MG63 (cell line): Measurements from ENCODE around the gene RNF175. TPM values are rescaled to one million over a fixed set of nuclear protein-coding genes. Genes with fewer than 3 reads are reported as not detected.

Source experiments
- DNase-seq: peaks from one replicate; pipeline ENCODE4 v3.0.0-alpha.2; 2020
- H3K27me3 ChIP-seq: fragments of 250-450 bp; sonication (Bioruptor Pico); 2 replicates; pipeline ENCODE4 v1.5.1; 2020; ENCODE audit warnings: mild to moderate bottlenecking, moderate library complexity
- H3K36me3 ChIP-seq: fragments of 250-450 bp; sonication (Bioruptor Pico); 2 replicates; pipeline ENCODE4 v1.5.1; 2020; ENCODE audit warnings: mild to moderate bottlenecking, moderate library complexity
- H3K4me3 ChIP-seq: fragments of 250-450 bp; sonication (Bioruptor Pico); 2 replicates; pipeline ENCODE4 v1.5.1; 2020; ENCODE audit warnings: mild to moderate bottlenecking, moderate library complexity
- H3K9me3 ChIP-seq: fragments of 250-450 bp; sonication (Bioruptor Pico); 2 replicates; pipeline ENCODE4 v1.5.1; 2020; ENCODE audit warnings: mild to moderate bottlenecking, moderate library complexity
- total RNA-seq: library from RNA; depleted of rRNA; stranded (reverse); fragments of >200 nt; shearing (Covaris generic); gene quantifications from 2 replicates; pipeline ENCODE4 v1.2.3, GENCODE V29; 2014; ENCODE audit warnings: low replicate concordance

Gene RNF175
- total RNA-seq, 1 experiment from 2014 or later, result 0.59 TPM

DNA sequence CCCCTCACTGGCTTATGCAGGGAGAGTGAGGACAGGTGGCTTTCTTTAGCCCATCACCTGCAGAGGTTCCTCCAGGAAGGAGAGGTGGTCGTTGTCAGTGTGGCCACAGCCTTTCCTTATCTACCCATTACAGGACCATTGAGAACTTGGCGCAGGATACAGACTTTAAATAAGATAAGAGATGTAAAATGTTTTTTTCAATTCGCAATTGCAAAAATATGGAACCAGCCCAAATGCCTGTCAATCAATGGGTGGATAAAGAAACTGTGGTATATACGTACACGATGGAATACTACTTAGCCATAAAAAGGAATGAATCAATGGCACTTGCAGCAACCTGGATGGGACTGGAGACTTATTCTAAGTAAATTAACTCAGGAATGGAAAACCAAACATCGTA lies 6.9 kb upstream of the RNF175 start:
- Histone ChIP-seq H3K27me3 (no peaks in the 10 kb centered on the region), H3K36me3 (no peaks in the 10 kb centered on the region), H3K9me3 (no peaks in the 10 kb centered on the region; the same call in 1 of the 2 replicates), H3K4me3 (no peak overlapping the region)
- DNase-seq, result no peak

DNA sequence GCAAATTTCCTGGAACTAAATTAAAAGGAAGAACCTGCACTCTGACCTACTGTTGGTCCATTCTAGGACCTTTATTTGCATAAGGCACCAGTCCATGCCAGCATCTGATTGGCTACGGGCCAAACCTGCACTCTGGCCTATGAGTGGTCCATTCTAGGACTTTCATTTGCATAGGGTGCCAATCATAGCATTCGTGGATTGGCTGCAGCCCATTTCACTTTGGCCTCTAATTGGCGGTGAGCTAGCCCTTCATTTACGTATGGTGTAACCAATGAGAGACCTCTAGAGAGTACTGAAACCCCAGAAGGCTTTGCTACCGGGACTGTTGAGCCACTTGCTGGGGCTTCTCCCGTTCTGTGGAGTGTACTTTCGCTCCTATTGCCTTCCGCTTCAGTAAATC lies 6.1 kb upstream of the RNF175 start:
- Histone ChIP-seq H3K27me3 (no peaks in the 10 kb centered on the region), H3K36me3 (no peaks in the 10 kb centered on the region), H3K4me3 (no peak overlapping the region), H3K9me3 (no peaks in the 10 kb centered on the region; the same call in 1 of the 2 replicates)
- DNase-seq, result no peak

DNA sequence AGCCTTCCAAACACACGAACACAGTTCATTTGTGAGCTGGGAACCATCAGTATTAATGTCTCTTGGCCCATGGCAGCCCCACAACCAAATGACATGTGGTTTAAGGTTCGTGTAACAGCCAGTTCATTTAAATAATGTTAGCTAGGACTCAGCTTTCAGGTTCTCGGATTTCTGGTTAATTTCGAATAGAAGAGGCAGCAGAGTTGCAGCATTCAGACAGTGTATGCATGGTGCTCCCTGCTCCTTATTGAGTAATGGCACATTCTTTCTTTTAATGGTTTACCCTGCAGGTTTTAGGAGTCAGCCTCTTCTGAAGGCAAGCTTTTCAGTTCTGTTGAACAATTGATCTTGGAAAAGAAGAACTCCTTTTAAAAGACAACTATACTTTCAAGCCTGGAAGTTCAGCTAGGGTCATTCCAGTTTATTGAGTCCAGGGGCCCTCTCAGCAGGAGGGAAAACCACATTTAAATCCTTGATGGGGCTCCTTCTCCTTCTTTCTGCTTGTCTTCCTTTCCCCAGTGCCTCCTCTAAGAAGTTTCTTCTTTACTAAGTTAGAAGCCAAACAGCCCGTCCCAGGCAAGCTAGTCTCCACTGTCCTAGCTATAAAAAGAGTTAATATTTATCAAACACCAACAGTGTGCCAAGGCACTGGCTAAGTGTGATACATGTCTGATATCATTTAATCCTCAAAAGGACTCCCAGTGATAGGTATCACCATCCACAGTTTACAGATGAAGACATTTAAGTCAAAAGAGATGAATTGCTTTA lies 5.0 kb upstream of the RNF175 start:
- Histone ChIP-seq H3K4me3 (no peak overlapping the region), H3K36me3 (no peaks in the 10 kb centered on the region), H3K9me3 (no peaks in the 10 kb centered on the region; the same call in 1 of the 2 replicates), H3K27me3 (no peaks in the 10 kb centered on the region)
- DNase-seq, result no peak

DNA sequence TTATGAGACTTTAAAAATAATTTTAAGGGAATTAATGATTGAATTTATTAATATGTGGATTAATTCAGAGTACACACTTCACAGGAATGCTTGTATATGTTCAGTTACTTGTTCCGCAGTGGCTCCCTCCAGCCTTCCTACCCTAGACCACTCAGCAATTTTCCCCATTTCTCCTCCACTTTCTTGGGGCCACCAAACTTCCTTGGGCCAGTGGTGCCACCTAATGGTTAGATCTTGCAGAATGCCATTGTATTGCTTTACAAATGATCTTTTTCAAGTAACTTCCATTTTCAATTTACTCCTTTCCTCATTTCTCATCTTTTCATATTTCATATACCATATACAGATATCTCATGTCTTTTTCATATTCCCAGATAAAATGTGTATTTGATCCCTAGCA lies 3.6 kb upstream of the RNF175 start:
- H3K4me3 ChIP-seq, result no peak overlapping the region
- H3K27me3 ChIP-seq, result no peaks in the 10 kb centered on the region
- no peak for DNase-seq
- H3K36me3 ChIP-seq, result no peaks in the 10 kb centered on the region
- no peaks in the 10 kb centered on the region; the same call in 1 of the 2 replicates for H3K9me3 ChIP-seq

DNA sequence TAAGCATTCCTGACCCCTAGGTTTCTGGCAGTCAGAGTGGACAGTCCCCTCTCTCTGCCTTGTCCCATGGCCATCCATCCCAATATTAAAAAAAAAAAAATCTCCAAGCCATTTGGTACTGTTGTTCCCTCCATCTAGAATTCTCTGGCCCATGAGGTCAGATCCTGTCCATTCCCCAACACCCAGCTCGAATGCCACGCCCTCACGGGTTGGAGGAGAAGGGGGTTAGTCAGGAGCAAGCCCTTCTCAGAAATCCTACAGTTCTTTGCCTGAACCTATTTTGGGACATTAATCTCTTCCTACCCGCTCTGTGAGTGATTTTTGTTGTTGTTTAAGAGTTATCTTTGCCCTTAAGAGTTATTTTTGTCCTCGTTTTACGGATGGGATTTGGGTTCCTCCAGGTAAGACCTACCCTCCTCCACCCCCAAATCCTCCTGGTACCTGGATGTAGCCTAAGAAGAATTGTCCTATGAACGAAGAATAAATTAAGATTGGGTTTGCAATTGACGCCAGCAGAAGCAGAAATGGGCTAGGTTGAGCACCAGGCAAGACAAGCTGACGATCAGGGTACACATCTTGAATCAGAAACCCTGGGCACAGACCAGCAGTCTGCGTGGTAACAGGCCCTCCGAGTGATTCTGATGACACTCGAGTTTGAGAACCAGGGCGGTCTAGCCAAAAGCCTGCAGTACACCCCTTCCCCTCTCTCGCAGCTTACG lies 977 bp downstream of the RNF175 start:
- Histone ChIP-seq H3K4me3 (peak overlapping the region; percentile 29), H3K9me3 (no peaks in the 10 kb centered on the region; the same call in 1 of the 2 replicates), H3K27me3 (no peaks in the 10 kb centered on the region), H3K36me3 (no peaks in the 10 kb centered on the region)
- DNase-seq, result no peak

DNA sequence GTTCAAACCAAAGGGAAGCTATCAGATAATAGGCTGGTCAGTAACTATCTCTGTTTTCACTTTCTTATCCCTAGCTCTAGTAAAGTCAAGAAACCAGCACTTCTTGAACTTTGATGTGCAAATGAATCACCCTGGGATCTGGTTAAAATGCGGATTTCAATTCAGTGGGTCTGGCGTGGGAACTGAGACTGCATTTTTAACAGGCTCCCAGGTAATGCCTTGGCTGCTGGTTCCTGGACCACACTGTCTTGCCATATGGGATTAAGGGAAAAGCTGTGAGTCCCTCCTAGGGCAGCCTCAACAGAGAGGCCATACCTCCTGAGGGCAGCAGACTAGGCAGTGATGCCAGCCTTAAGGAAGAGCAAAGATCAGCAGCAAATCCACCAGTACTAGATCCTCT lies 1.7 kb downstream of the RNF175 start:
- no peak for DNase-seq
- Histone ChIP-seq H3K4me3 (no peak overlapping the region), H3K36me3 (no peaks in the 10 kb centered on the region), H3K9me3 (no peaks in the 10 kb centered on the region; the same call in 1 of the 2 replicates), H3K27me3 (no peaks in the 10 kb centered on the region)

DNA sequence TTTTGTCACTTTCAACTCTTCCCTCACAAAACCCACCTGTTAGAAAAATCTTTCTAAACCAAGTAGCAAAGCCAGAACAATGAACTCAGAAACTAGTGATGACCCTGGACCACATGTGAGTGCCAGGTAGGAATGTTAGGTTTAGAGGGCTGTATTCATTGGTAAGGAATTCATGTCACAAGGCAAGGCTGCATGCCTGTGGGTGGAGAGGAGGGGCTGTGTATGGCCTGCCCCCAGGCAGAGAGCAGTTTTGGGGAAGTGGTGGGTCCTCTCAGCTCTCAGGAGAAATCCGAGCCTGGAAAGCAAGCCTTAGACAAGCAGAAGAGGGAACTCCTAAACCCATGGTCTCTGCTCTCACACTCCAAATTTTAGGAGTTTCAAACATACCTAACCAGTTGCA lies 2.4 kb downstream of the RNF175 start:
- H3K4me3 ChIP-seq, result no peak overlapping the region
- no peak for DNase-seq
- H3K9me3 ChIP-seq, result no peaks in the 10 kb centered on the region

DNA sequence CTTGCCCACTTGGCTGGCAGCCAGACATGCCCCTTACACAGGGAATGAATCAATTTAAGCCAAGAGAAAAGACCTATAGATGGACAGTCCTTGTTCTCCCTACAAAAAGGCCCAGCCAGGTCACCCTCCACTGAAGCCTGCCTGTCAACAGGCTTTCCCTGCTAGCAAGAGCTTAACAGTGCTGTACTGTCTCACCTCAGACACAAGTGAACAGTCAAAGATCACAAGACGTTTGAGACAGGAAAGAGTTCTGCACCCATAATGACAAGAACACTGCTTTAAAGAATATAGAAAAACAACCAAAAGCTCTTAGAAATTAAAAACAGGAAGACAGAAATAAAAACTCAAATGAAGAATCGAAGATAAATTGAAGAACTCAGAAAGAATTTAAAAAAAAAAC lies 4.6 kb downstream of the RNF175 start:
- Histone ChIP-seq H3K9me3 (no peaks in the 10 kb centered on the region), H3K27me3 (no peaks in the 10 kb centered on the region), H3K36me3 (no peaks in the 10 kb centered on the region), H3K4me3 (no peak overlapping the region)
- DNase-seq, result no peak

More for the DNA sequence above, 2.4 kb downstream of the RNF175 start:
- H3K36me3 ChIP-seq, result no peaks in the 10 kb centered on the region
- H3K27me3 ChIP-seq, result no peaks in the 10 kb centered on the region

DNA sequence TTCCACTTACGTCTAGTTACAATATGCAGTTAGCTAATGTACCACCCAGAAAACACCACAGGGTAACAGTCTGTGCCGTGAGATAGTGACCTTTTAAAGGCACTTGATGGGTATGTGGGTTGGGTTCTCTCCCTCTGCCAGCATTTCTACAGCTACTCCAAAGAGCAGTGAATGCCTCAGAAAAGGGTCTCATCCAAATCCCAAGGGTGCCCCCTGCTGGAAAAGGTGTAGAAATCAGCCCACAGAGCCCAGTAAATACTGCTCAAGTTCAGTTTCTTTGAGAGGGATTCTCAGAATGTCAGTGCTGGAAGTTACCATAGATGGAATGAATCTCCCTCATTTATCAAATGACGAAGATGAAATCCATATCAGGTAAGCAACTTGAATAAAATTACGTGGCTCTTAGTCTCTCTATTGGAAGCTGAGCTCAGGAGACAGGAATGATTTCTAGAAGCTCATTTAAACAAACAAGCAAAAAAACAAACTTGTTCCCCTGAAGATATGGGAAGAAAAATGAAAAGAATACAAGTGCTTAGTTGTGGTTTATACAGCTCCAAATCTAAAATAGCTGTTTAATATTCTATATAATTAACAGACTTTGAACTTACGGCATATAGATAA lies 9.5 kb downstream of the RNF175 start:
- Histone ChIP-seq H3K9me3 (no peaks in the 10 kb centered on the region), H3K4me3 (no peak overlapping the region), H3K36me3 (no peaks in the 10 kb centered on the region), H3K27me3 (no peaks in the 10 kb centered on the region)
- DNase-seq, result peak; percentile 54

DNA sequence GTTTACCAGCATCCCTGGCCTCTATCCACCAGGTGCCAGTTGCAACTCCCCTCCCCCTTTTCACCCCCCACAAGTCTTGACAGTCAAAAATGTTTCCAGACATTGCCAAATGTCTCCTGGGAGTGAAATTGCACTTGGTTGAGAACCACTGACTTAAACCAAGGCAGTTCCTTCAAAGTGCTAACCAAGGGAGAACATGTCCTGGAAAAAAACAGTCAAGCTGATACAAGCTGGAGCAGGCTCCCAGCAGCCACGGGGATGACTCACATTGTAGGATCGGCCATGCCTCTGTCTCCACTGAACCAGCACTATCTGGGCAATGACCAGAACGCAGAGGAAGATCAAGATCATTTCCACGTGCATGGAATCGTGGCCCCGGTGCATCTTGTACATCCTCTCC lies 11.4 kb downstream of the RNF175 start:
- H3K4me3 ChIP-seq, result no peak overlapping the region
- H3K27me3 ChIP-seq, result no peaks in the 10 kb centered on the region
- DNase-seq, result peak; percentile 65
- H3K36me3 ChIP-seq, result no peaks in the 10 kb centered on the region
- no peaks in the 10 kb centered on the region for H3K9me3 ChIP-seq

DNA sequence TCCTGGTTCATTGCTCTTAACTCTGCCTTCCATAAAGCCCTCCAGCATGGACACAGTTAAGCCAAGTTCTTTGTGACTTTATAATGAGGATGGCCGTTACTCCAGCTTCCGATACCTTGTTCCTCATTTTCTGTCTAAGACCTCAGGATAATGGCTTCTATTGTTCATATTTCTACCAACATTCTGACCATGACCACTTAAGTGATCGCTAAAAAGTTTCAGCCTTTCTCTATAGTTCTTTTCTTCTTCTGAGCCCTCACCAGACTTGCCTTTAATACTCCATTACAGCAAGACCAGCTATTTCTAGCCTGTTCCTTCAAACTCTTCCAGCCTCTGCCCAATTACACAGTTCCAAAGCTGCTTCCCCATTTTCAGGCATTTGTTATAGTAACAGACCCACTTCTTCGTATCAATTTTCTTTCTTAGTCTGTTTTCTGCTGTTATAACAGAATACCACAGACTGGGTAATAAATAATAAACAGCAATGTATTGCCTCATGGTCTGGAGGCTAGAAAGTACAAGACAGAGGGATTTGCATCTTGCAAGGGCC lies 12.3 kb downstream of the RNF175 start:
- H3K4me3 ChIP-seq, result no peak overlapping the region
- H3K36me3 ChIP-seq, result no peaks in the 10 kb centered on the region
- DNase-seq, result no peak
- no peaks in the 10 kb centered on the region for H3K9me3 ChIP-seq
- H3K27me3 ChIP-seq, result no peaks in the 10 kb centered on the region

DNA sequence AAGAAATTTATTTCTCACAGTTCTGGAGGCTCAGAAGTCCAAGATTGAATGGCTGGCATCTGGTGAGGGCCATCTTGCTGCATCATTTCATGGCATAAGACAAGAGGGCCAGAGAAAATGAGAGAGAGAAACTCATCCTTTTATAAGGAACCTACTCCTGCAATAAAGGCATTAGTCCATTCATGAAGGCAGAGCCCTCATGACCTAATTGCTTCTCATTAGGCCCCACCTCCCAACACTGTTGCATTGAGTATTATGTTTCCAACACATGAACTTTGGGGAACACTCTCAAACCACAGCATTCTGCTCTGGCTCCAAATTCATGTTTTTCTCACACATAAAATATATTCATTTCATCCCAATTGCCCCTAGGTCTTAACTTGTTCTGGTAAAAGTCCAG lies 14.2 kb downstream of the RNF175 start:
- Histone ChIP-seq H3K27me3 (no peaks in the 10 kb centered on the region), H3K9me3 (no peaks in the 10 kb centered on the region), H3K36me3 (no peaks in the 10 kb centered on the region), H3K4me3 (no peak overlapping the region)
- DNase-seq, result no peak

DNA sequence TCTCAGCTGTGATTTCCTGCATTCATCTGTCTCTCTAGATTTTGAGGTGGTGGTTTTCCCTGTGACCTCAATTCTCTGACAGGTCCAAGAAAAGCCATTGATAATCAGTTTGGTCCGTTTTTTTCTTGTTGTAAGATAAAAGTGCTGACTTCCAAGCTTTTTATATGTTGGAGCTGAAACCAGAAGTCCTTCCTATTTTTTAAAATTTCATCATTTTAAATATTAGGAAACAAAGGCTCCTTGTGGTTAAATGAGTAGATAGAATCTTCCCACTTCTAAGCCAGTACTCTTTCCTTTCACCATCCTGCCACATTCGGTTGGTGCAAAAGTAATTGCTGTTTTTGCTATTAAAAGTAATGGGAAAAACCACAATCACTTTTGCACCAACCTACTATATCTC lies 18.3 kb downstream of the RNF175 start:
- H3K4me3 ChIP-seq, result no peak overlapping the region
- no peak for DNase-seq
- no peaks in the 10 kb centered on the region for H3K36me3 ChIP-seq
- no peaks in the 10 kb centered on the region for H3K9me3 ChIP-seq
- H3K27me3 ChIP-seq, result no peaks in the 10 kb centered on the region

DNA sequence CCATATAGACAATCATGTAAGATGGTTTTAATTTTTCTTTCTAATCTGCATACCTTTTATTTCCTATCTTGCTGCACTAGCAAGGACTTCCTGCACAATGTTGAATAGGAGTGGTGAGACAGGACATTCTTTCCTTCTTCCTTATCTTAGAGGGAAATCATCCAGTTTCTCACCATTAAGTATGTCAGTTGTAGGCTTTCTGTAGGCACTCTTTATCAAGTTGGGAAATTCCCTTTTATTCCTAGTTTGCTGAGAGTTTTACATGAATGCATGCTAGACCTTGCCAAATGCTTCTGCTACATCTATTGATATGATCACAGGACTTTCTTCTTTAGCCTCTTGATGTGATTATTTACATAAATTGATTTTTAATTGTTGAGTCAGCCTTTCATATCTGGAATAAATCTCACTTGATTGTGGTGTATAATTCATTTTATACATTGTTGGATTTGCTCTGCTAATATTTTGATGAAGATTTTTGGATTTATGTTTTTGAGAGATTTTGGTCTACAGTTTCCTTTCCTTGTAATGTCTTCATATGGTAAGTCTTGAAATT lies 23.8 kb downstream of the RNF175 start:
- no peak for DNase-seq
- no peaks in the 10 kb centered on the region for H3K27me3 ChIP-seq
- H3K36me3 ChIP-seq, result no peaks in the 10 kb centered on the region
- no peaks in the 10 kb centered on the region for H3K9me3 ChIP-seq
- no peak overlapping the region for H3K4me3 ChIP-seq

DNA sequence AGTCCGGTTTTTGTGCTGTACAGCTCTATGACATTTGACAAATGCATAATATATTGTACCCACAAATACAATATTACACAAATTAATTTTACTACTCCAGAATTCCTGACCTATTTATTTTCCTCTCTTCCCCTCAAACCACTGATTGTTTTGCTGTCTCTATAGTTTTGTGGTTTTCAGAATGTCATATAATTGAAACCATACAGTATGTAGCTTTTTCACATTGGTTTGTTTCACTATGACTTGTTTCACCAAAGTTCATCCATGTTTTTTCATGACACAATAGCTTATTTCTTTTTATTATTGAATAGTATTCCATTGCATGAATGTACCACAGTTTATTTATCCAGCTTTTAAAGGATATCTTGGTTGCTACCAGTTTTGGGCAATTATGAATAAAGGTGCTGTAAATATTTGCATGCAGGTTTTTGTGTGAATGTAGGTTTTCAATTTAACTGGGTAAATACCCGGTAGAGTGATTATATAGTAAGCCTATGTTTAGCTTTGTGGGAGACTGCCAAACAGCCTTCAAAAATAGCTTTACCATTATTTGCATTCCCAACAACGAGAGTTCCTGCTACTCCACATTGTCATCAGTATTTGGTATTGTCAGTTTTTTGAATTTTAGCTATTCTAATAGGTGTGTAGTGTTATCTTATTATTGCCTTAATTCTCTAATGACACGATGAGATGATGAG lies 25.9 kb downstream of the RNF175 start:
- Histone ChIP-seq H3K9me3 (no peaks in the 10 kb centered on the region), H3K4me3 (no peak overlapping the region), H3K36me3 (no peaks in the 10 kb centered on the region), H3K27me3 (no peaks in the 10 kb centered on the region)
- DNase-seq, result no peak

DNA sequence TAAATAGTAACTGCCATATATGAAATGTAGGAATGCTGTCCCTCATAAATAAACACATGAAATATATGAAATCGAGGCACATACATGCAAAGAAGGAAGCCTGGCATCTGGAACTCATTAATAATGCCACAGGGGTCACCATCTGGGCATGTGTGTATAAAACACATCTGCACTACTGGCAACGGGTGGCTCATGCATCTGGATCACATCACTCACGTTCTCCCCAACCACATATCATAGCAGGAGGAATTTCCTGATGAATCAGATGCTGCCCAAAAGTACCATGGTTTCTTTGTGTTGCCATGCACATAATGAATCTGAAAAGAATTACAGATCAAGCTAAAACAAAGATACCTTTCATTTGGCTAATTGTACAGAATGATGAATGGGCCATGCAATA lies 28.6 kb downstream of the RNF175 start:
- Histone ChIP-seq H3K36me3 (no peaks in the 10 kb centered on the region), H3K27me3 (no peaks in the 10 kb centered on the region), H3K4me3 (no peak overlapping the region), H3K9me3 (no peaks in the 10 kb centered on the region)
- peak; percentile 75 for DNase-seq
